Activated CD8-positive, alpha-beta memory T cell treated with anti-CD3 and anti-CD28 coated beads for 24 hours (primary cell): Measurements from ENCODE around the gene KLHDC9.

Experiments used
- DNase-seq: peaks from one replicate; pipeline ENCODE4 v3.0.0-alpha.2; 2020

KLHDC9 gene

GRCh38 chr1:161133220-161133740, 35.1 kb downstream of the KLHDC9 start:
- no peak for DNase-seq

GRCh38 chr1:161137881-161138280, 39.7 kb downstream of the KLHDC9 start:
- no peak for DNase-seq

GRCh38 chr1:161138431-161138830, 40.3 kb downstream of the KLHDC9 start:
- DNase-seq = no peak

GRCh38 chr1:161139766-161140165, 41.6 kb downstream of the KLHDC9 start:
- no peak for DNase-seq

GRCh38 chr1:161140755-161141400, 42.7 kb downstream of the KLHDC9 start:
- no peak for DNase-seq

- DNase-seq = no peak
These were observed 47.7 kb downstream of the KLHDC9 start for GRCh38 chr1:161145832-161146231.
